ENCODE measurements around the gene PEX5L.

PEX5L gene

DNA sequence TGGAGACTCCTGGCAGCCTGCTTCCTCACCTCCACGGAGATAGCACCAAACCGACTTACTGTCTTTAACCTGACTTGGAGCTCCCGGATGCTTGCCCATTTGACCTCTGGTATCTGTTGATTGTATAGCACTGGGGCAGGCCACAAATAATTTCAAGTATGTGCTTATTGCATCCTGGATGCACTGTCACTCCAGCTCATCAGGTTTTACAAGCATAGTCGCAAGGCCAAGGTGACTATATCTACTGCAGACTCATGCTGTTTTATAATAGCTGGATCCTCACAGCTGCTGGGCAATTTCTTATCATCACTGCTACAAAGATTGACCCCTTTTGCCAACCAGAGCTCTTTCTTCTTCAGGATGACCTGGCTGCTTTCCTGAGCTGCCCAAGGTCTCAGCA, 45.6 kb downstream of the PEX5L start:
- no peak overlapping the region for H3K4me3 ChIP-seq (ENCODE audit: low read depth, low read length)
- TF ChIP-seq, protein P1, sequence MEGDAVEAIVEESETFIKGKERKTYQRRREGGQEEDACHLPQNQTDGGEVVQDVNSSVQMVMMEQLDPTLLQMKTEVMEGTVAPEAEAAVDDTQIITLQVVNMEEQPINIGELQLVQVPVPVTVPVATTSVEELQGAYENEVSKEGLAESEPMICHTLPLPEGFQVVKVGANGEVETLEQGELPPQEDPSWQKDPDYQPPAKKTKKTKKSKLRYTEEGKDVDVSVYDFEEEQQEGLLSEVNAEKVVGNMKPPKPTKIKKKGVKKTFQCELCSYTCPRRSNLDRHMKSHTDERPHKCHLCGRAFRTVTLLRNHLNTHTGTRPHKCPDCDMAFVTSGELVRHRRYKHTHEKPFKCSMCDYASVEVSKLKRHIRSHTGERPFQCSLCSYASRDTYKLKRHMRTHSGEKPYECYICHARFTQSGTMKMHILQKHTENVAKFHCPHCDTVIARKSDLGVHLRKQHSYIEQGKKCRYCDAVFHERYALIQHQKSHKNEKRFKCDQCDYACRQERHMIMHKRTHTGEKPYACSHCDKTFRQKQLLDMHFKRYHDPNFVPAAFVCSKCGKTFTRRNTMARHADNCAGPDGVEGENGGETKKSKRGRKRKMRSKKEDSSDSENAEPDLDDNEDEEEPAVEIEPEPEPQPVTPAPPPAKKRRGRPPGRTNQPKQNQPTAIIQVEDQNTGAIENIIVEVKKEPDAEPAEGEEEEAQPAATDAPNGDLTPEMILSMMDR (IDR thresholded peaks at IDR 0.05; ENCODE audit: low read depth, low read length): no peak

DNA sequence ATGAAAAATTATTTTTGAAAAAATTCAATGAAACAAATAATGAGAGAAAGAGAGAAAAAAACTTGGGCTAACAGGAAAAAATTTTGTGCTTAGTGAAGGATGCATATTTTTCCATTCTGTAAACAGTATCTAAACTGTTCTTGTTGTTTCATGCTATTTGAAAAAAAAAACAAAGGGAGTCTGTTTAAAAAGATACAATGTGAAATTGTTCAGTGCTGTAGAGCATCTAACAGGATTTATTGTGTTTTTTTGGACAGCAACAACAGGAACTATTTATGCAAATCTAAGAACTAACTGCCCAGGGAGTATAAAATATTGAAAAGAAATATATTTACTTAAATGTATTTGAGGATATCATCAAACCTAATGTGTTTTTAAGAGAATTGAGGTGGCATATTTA, 55.1 kb downstream of the PEX5L start:
- H3K4me3 ChIP-seq (ENCODE audit: low read depth, low read length): no peak overlapping the region
- TF ChIP-seq, protein P1 (IDR thresholded peaks at IDR 0.05; ENCODE audit: low read depth, low read length): no peak

DNA sequence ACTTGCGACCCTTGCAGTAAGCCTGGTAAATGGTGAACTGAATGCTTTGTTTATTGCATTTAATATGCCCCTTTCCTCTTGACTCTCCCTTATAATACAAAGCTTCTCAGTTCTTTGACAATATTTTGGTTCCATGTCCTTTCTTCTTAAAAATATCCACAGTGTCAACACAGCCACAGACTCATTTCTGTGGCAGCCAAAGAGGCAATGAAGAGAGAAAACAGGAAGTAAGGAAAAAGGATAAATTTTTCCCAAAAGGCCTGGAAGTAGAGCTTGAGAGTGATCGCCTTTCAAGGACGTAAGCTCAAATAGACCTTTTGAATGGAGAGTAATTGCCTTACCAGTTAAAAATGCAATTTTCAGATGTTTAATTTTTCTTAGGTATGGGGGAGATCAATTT, 59.4 kb downstream of the PEX5L start:
- TF ChIP-seq, protein P1 (IDR thresholded peaks at IDR 0.05; ENCODE audit: low read depth, low read length): no peak
- no peak overlapping the region for H3K4me3 ChIP-seq (ENCODE audit: low read depth, low read length)

DNA sequence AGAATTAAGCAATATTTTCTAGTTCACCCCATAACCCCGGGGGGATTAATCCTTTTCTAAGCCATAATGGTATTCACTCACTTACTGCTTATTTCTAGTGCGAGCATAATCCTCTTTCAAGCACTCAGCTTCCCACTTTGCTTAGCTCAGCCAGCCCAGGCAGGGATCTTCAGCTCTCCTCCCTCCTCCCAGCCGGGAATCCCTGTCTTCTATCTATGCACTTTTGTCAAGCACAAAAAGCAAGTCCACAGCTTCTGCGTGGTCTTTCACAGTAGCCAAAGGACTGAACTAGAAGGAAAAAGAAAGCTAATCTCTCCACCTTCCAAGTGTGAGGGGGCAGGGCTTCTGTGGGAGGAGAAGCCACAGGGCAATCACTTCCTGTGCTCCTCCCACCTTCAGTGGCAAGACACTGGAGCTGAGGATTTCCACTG, 62.8 kb downstream of the PEX5L start:
- TF ChIP-seq, protein P1 (IDR thresholded peaks at IDR 0.05; ENCODE audit: low read depth, low read length): no peak
- no peak overlapping the region for H3K4me3 ChIP-seq (ENCODE audit: low read depth, low read length)

DNA sequence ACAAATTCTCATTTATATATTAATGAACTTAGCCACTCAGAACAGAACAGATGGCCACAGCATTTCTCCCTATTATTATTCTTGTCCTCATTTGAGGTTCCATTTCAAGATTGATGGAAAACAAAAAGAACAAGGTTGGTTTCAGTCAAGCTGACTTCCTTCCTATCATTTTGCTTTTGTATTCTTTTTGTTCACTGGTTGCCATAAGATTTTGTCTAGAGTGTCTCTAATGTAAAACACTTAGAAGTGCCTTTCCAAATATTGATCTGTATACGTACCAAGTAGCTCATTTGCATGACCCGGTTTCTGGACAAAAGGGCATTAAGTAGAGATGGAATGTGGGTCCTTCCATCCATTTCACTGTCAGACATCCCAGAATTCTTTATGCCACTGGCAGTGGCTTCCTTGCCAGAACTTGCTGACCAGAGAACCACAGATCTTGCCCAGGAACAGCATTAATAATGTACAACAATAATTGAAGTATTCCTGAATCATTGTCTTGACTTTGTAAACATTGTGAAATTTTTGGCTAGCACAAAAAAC, 63.8 kb downstream of the PEX5L start:
- TF ChIP-seq, protein P1 (IDR thresholded peaks at IDR 0.05; ENCODE audit: low read depth, low read length): no peak
- no peak overlapping the region for H3K4me3 ChIP-seq (ENCODE audit: low read depth, low read length)

DNA sequence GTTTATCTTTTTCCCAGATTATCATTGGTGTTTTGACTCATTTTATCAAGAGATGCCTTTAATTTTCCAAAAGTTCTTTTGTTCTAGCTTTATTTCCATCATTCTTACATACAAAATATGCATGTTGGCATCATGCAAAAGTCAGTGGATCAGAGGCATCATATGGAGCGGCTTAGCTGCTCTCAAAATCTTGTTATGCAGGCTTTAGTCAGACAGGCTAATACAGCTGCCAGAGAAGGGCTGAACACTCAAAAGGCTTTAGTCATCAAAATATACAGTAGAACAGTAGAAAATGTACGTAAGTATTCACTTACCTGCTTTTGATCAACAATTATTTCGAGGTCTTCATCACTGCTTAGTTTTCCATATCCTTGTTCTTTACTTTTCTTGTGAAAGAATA, 65.5 kb downstream of the PEX5L start:
- no peak overlapping the region for H3K4me3 ChIP-seq (ENCODE audit: low read depth, low read length)
- TF ChIP-seq, protein P1 (IDR thresholded peaks at IDR 0.05; ENCODE audit: low read depth, low read length): no peak

DNA sequence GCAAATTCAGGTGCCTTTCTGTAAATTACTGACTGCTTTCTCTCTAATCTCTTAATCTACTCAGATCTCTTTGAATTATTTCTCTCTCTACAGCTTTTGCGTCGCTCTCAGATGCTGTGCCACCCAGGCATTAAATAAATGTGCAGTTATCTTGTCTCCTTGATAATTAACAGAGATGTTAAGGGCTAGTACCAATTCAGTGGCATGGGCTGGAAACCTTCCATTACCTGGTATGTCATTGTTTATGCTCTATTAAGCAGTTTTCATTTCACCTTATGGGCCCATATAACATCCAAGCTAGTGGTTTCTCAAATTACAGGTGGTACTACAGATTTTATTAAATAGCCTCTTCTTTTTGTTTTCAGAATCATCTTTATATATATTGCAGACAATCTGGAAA, 66.0 kb downstream of the PEX5L start:
- TF ChIP-seq, protein P1 (IDR thresholded peaks at IDR 0.05; ENCODE audit: low read depth, low read length): no peak
- H3K4me3 ChIP-seq (ENCODE audit: low read depth, low read length): no peak overlapping the region
